GM19324 (cell line): ENCODE data around the gene ZNF48.
"Not testable (repeated sequence)": the region's sequence is repeated elsewhere in the genome, so short reads cannot be mapped to it uniquely, and the experiment has no call there.

Experiments used
- ATAC-seq: cut with Tn5 transposase; IDR thresholded peaks from one replicate; pipeline ENCODE4 v1.9.1; 2021; ENCODE audit warnings: mild to moderate bottlenecking, moderate library complexity; ENCODE audit not compliant: unreplicated experiment, low FRiP score

ZNF48 gene

DNA sequence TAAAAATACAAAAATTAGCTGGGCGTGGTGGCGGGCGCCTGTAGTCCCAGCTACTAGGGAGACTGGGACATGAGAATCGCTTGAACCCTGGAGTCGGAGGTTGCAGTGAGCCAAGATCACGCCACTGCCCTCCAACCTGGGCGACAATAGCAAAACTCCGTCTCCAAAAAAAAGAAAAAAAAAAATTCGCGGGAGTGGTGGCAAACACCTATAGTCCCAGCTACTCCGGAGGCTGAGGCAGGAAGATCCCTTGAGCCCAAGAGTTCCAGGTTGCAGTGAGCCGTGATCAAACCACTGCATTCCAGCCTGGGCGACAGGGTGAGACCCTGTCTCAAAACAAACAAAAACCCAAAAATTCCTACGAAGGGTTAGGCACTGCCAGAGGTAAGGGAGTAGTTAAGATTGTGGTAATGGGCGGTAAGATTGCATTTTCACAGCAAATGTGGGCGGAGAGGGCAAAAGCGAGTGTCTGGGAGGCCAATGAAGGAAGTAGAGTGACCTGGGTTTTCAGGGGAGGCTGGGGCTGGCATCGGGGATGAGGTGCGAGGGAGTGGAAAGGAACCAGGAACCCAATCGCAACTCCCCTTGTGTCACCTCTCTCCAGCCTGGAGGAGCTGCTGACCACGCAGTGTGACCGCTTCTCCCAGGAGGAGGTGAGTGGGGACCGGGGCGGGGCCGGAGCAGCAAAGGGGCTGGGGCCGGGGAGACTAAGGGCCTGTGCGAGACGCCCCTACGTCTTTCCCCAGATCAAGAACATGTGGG lies 18.0 kb upstream of the ZNF48 start:
- ATAC-seq = no peak

GRCh38 chr16:30377812-30378235 lies 17.4 kb upstream of the ZNF48 start:
- peak; percentile 47 for ATAC-seq

GRCh38 chr16:30378236-30379157 lies 16.7 kb upstream of the ZNF48 start:
- ATAC-seq = peak; percentile 86

GRCh38 chr16:30379158-30379783 lies 15.9 kb upstream of the ZNF48 start:
- no peak for ATAC-seq

- no peak for ATAC-seq
Observed at GRCh38 chr16:30380072-30380802, 15.0 kb upstream of the ZNF48 start.

GRCh38 chr16:30380803-30381208 lies 14.4 kb upstream of the ZNF48 start:
- ATAC-seq = no peak

DNA sequence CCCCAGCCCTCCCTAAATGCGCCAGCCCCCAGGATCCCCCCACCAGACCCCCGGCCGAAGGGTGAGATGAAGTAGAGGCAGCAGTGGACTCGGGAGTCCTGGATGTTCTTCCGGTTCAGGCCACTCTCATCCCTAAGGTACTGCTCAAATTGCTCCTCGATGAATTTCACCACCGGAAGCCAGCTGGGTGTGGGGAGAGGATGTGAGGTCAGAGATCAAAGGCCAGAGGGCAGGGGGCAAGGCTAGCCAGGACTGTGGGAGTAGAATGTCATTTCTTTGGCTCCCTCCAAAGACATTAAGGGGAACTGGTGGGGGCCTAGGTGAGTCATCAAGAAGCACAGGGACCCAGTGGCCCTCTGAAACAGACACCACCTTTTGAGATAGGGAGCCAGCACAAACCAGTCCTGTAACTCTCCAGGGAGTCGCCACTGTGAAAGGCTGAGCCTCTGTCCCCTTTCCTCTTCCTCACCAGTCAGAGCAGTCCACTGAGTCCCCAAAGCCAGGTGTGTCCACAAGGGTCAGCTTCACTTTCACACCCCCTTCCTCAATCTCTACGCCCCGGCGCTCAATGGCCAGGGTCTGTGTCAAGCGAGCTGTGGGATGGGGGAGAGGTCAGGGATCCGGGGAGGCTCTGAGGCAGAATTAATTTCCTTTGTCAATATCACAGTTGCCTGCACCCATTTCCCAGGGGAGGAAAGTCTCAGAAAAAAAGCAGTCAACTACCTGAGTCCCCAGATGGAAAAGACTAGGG lies 13.8 kb upstream of the ZNF48 start:
- ATAC-seq = no peak

DNA sequence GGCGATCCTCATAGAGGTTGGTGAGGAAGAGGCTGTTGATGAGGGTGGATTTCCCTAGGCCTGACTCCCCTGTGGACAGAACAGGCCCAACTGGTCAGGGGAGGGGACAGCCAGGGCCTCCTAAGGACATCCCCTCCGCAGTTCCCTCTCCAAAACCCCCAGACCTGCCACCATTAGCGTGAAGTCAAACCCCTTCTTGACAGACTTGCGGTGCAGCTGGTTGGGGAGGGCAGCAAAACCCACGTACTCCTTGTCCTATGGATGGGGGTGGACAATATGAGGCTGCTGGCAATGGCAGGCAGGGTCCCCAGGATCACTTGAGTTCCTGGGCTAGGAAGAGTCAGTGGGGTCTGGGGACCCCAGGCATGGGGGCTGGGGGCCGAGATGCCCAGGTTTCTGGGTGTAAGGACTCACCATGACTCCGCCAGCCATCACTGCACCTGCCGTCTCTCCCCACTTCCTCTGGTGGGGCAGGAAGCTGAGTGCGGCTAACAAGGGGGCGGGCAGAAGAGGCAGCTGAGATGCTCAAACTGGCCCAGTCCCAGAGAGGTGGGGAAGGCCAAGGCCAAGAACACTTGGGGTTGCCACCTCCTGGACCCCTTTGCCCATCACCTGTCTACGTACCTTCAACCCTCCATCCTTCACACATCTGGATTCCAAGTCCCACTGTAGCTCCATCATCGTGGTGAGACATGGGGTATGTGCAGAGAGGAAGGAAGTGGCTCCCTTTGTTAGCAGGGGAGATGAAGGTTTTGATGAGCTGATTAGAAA lies 12.9 kb upstream of the ZNF48 start, which contains the start of gene SEPTIN1:
Gene SEPTIN1 (minus strand): TSS at position 451 of the 771 bp plus-strand sequence. CDS start 19 bp downstream, at position 432.
- no peak for ATAC-seq

DNA sequence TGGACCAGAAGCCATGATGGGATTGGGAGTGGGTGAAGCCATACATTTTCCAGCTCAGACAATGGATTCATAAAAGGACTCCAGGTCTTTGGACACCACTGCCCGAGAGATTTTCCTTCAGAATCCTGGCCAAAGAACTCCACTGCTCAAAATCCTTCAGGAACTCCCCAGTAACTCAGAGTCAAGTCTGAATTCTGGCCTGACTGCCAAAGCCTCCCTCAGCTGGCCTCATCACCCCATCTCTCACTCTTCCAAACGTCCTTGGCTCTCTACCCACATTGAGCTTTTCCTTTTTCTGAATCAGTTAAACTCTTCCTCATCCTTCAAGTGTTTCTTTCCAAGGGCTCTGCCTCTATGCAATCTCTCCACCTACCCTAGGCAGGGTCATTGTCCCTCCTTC lies 11.7 kb upstream of the ZNF48 start:
- ATAC-seq = no peak

GRCh38 chr16:30394592-30395154 lies 547 bp upstream of the ZNF48 start:
- no peak for ATAC-seq

DNA sequence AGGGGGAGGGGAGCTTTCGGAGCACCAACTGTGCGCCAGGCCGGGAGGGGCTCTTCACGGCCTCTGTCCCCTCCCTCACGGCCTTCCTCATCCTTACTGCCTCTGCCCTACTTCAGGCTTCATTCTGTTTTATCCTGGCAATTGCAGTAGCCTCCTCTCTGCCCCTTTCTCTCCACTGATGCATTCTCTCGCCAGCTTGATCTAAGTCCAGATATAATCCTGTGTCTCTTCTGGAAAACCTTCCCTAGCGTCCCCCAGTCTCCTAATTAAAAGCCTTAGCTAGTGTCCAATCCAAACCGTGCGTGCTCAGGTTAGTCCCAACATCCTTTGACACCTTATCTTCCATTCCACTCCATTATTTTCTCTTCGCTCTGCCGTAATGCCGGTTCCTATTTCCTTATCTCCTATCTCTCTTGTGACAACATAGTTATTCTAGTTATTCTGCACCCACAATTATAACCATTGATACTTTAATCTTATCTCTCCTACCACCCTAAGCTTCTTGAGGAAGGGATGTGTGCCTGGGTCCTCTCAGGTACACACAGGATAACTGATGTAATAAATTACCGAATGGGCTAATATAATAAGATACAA lies 869 bp downstream of the ZNF48 start:
- ATAC-seq = no peak

DNA sequence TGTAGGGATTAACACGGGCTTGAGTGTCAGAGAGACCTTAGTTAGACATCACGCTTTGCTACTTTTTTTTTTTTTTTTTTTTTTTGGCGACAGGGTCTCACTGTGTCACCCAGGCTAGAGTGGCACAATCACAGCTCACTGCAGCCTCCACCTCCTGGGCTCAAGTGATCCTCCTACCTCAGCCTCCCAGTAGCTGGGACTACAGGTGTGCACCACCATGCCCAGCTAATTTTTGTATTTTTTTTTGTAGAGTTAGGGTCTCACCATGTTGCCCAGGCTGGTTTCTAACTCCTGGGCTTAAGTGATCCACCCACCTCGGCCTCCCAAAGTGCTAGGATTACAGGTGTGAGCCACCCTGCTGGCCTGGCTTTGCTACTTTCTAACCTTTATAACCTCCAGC lies 1.4 kb downstream of the ZNF48 start:
- not testable (repeated sequence) for ATAC-seq

- no peak for ATAC-seq
Observed at GRCh38 chr16:30397056-30397455, 1.8 kb downstream of the ZNF48 start.

DNA sequence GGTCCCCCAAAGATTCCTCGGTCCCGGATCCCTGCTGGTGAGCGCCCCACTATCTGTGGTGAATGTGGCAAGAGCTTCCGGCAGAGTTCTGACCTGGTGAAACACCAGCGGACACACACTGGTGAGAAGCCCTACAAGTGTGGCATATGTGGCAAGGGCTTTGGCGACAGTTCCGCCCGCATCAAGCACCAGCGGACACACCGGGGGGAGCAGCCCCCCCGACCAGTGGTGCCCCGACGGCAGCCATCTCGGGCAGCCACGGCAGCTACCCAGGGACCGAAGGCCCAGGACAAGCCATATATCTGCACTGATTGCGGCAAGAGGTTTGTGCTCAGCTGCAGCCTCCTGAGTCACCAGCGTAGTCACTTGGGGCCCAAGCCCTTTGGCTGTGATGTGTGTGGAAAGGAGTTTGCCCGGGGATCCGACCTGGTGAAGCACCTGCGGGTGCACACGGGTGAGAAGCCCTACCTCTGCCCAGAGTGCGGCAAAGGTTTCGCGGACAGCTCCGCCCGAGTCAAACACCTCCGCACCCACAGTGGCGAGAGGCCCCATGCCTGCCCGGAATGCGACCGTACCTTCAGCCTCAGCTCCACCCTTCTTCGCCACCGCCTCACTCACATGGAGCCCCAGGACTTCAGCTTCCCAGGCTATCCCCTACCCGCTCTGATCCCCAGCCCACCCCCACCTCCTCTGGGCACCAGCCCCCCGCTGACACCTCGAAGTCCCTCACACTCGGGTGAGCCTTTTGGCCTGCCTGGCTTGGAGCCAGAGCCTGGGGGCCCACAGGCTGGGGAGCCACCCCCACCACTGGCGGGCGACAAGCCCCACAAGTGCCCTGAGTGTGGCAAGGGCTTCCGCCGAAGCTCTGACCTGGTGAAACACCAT lies 2.8 kb downstream of the ZNF48 start:
- ATAC-seq = no peak

DNA sequence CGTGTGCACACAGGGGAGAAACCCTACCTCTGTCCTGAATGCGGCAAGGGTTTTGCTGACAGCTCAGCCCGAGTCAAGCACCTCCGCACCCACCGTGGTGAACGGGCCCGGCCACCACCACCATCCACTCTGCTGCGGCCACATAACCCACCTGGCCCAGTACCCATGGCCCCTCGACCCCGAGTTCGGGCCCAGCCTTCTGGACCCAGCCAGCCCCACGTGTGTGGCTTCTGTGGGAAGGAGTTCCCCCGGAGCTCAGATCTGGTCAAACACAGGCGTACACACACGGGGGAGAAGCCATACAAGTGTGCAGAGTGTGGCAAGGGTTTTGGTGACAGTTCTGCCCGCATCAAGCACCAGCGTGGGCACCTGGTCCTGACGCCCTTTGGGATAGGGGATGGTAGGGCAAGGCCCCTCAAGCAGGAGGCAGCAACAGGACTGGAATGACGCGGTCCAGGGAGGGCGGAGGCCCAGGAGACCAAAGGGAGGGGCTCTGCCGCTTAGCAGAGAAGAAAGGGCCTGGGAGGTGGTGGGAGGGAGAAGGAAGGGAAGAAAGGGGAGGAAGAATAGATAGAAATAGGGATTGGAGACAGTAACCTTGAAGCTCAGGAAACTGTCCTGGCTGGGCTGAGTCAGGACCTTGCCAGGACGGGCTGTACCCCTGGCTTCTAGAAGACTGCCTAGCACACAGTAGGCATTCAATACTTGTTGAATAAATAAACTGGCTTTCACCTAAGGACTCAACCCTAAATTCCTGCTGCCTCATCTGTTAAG lies 3.6 kb downstream of the ZNF48 start:
- ATAC-seq = no peak

- ATAC-seq = no peak
Observed at GRCh38 chr16:30399435-30400186, 4.4 kb downstream of the ZNF48 start.
